HL-60/S4 (cell line): ENCODE measurements around the gene PLXNB1.
"Not testable (repeated sequence)": the region's sequence is repeated elsewhere in the genome, so short reads cannot be mapped to it uniquely, and the experiment has no call there.

ENCODE experiments used
- in situ Hi-C: fragments of 300-500 bp; cut with MboI; formaldehyde crosslinking; loops from 2 replicates; pipeline ENCODE4 v1.14.3; 2022; ENCODE audit warnings: low sequenced_read_pairs

The PLXNB1 gene

DNA sequence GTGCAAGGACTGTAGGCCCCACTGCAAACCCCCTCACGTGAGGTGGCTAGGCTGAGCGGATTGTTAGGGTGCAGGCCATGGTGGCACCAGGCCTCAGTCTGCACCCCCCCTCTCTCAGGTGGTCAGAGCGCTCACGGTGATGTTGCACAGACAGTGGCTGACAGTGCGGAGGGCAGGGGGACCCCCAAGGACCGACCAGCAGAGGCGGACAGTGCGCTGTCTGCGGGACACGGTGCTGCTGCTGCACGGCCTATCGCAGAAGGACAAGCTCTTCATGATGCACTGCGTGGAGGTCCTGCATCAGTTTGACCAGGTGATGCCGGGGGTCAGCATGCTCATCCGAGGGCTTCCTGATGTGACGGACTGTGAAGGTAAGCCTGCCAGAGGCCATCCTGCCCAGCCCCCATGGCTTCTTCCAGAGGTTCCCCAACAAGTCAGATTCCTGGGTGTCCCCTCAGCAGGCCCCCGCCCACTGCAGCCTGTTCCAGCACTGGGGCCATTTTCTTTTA, 34.9 kb upstream of the PLXNB1 start:
- in situ Hi-C loops = no loop called here

DNA sequence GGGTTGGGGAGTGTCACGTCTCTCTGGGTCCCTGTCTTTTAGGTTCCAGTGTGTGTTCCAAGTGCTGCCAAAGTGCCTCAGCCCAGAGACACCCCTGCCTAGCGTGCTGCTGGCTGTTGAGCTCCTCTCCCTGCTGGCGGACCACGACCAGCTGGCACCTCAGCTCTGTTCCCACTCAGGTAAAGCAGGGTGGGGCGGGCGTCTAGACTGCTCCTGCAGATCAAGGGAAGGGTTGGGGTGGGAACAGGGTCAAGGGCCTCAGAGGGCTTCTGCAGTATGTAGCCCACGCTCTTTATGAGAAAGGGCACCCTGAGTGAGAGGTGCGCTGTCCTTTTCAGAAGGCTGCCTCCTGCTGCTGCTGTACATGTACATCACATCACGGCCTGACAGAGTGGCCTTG, 33.8 kb upstream of the PLXNB1 start:
- in situ Hi-C loops = no loop called here

DNA sequence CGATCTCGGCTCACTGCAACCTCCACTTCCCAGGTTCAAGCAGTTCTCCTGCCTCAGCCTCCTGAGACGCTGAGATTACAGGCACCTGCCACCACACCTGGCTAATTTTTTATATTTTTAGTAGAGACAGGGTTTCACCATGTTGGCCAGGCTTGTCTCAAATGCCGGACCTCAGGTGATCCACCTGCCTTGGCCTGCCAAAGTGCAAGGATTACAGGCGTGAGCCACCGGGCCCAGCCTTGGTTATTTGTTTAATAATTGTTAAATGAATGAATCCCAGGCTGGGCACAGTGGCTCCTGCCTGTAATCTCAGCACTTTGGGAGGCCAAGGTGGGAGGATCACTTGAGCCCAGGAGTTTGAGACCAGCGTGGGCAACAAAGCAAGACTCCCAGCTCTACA, 31.9 kb upstream of the PLXNB1 start:
- in situ Hi-C loops = not testable (repeated sequence)

DNA sequence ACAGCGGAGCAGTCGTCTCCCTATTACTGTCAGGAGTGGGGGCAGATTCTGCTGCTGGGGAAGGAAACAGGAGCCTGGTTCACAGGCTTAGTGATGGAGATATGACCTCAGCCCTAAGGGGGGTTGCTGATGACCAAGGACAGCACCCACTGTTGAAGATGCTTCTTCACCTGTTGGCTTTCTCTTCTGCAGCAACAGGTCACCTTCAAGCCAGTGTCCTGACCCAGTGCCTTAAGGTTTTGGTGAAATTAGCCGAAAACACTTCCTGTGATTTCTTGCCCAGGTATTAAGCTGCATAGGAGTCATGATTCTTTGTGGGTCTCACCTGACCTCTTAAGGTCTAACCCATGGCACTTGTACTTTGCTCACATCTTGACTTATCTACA, 30.6 kb upstream of the PLXNB1 start:
- in situ Hi-C loops = no loop called here

DNA sequence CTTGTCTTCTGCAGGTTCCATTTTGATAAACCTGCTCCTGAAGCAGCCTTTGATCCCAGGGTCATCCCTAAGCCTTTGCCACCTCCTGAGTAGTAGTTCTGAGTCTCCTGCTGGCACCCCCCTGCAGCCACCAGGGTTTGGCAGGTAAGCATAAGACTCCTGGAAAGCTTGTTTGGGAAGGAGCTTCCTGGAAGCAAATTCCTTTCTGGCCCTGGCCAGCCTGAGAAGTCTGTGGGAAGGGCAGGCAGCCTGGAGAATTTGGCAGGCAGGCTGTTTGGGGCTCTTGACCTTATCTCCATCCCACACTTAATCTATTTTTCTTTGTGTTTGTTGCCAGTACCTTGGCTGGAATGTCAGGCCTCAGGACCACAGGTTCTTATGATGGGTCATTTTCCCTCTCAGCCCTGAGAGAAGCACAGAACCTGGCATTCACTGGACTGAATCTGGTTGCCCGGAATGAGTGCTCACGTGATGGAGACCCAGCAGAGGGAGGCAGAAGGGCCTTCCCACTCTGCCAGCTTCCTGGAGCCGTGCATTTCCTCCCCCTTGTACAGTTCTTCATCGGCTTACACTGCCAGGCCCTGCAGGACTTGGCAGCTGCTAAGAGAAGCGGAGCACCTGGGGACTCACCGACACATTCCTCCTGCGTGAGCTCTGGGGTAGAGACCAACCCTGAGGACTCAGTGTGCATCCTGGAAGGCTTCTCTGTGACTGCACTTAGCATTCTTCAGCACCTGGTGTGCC, 30.1 kb upstream of the PLXNB1 start:
- in situ Hi-C loops = loop anchor here (10.0 kb wide), 1 partner anchor 95 kb away; the partner anchor contains the start of gene PFKFB4

DNA sequence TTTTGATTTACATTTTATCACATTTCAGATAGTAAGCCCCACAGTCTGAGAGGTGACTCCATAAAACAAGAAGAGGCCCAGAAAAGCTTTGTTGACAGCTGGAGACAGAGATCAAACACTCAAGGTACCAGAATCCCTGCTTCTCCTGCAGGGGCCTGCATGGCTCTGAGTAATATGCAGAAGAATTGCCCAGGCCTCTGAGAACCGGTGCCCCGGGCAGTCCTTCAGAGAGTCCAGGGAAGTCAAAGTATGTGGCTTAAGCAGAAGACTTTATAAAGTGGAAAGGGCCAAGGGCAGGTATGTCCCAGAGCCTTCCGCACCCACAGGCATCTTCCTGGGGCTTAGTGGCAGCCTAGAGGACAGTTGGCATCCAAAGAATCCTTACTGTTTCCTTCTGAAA, 29.4 kb upstream of the PLXNB1 start:
- in situ Hi-C loops = loop anchor here (10.0 kb wide), 1 partner anchor 95 kb away; the partner anchor contains the start of gene PFKFB4

DNA sequence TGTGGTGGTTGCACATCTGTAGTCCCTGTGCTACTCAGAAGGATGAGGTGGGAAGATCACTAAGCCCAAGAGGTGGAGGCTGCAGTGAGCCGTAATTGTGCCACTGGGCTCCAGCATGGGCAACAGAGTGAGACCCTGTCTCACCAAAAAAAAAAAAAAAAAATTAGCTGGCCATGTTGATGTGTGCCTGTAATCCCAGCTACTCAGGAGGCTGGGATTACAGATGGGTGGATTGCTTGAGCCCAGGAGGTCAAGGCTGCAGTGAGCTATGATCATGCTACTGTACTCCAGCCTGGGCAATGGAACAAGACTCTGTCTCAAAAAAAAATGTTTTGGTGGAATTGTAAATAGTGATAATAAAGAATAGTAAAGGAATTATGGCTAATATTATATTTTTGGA, 26.6 kb upstream of the PLXNB1 start:
- in situ Hi-C loops = loop anchor here (10.0 kb wide), 1 partner anchor 98 kb away; the partner anchor contains the start of gene PFKFB4

DNA sequence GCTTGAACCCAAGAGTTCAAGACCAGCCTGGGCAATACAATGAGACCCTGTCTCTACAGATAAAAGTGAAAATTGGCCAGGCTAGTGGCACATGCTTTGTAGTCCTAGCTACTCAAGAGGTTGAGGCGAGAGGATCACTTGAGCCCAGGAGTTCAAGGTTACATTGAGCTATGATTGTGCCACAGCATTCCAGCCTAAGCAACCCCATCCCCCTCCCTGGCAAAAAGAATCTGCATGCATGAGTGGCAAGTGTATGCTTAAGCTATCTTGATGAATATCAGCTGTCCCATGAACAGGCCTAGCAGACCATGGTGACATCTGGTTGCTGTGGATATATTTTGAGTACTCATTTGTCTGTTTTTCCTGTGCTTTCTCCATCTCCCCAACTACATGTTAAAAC, 21.4 kb upstream of the PLXNB1 start:
- in situ Hi-C loops = loop anchor here (10.0 kb wide), 1 partner anchor 104 kb away; the partner anchor contains the start of gene PFKFB4

DNA sequence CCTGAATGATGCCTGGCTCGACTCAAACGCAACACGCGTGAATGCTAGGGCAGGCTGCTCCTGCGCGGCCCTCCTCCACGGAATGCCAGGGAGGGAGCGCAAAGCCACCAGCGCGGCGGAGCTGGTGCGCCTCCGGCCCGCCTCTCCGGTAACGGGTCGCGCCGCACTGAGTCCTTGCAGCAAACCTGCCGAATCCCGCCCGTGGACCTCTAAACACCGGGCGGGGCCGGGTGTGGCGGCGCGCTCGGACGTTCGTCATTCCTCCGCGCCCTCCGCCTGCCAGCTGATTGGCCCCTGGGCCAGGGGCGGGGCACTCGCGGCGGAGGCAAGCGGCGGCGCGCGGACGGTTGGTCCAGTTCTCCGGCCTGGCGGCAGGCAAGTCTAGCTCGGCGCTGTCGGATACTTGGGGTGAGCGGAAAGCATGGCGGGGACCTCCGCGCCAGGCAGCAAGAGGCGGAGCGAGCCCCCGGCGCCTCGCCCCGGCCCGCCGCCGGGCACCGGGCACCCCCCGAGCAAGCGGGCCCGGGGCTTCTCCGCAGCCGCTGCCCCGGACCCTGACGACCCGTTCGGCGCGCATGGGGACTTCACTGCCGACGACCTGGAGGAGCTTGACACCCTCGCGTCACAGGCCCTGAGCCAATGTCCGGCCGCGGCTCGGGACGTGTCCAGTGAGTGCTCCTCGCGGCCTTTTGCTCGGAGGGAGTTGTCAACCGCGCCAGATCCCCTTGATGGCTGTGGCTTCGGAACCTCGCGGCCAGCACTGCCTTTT, 16.7 kb upstream of the PLXNB1 start, which contains the start of gene ATRIP:
TSS of gene ATRIP (plus strand) at position 313 of the 769 bp plus-strand sequence. CDS start at position 422, 109 bp downstream.
- in situ Hi-C loops = no loop called here

DNA sequence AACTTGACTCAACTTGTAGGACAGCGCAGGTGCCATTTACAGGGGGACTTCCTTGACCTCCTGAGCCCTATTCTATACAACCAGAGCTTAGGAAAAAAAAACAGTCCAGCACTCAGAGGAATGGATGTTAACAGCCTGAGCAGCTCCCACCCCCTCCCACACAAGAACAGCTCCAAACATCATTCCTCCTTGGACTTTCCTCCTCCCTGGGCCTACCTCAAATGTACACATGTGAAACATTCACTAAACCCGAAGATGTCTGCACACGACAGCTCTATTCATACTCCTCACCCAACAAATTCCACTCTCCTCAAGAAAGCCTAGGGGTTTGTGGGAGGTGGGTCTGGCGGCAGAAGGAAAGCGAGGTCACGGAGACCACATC, 16.1 kb upstream of the PLXNB1 start:
- in situ Hi-C loops = no loop called here

DNA sequence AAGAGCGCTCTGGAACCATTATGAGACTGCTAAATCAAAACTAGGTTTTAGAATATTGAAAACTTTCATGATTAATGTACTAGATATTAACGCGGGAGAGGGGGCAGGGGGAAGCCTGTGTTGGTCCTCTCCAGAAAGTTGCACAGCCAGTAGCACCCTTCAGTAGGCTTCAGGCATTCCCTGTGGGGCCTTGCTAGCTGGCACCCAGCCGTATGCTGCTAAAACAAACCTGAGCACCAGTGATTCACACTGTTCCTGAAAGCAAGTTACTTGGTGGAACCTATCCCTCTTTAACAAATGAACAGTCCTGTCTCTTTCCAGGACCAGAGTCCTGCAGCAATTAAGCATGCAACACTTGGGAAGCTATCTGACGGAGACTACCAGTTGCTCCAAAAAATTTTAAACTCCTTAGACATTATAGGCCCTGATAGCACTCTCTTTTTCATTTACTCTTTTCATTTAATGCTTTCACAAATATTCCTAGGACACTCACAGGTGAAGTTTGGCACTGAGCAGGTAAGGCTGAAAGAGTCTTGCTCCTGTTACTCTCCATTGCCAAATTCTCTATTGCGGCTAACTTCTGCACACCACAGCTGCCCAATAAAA, 15.5 kb upstream of the PLXNB1 start:
- in situ Hi-C loops = no loop called here

DNA sequence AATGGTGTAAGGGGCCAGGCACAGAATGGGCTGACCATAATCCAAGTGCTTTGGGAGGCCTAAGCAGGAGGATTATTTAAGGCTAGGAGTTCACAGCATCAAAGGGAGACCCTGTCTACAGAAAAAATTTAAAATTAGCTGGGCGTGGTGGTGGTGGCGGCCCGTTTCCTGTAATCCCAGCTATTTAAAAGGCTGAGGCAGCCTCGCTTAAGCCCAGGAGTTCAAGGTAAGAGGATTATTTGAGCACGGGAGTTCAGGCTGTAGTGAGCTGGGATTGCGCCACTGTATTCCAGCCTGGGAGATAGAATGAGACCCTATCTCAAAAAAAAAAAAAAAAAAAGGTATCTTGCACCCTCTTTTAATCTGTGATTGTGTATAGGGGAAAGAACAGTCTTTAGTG, 12.1 kb upstream of the PLXNB1 start:
- in situ Hi-C loops = no loop called here

DNA sequence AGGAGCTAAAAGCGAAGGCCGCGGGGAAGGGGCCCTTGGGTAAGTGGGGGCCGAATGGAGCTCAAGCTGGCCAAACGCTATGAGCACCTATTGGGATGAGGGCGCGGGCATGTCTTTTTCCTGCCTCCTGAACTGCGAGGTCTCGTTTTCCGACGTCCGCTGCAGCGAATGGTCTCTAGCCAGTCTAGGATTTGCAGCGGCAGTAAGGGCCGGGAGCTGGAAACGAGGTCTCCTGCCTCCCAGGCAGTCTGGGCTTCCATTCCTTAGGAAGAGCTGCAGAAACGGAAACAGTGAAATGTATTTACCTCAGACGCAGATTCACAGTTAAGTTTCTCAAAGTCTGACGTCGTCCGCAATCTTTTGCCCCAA, 10.7 kb upstream of the PLXNB1 start:
- in situ Hi-C loops = no loop called here

DNA sequence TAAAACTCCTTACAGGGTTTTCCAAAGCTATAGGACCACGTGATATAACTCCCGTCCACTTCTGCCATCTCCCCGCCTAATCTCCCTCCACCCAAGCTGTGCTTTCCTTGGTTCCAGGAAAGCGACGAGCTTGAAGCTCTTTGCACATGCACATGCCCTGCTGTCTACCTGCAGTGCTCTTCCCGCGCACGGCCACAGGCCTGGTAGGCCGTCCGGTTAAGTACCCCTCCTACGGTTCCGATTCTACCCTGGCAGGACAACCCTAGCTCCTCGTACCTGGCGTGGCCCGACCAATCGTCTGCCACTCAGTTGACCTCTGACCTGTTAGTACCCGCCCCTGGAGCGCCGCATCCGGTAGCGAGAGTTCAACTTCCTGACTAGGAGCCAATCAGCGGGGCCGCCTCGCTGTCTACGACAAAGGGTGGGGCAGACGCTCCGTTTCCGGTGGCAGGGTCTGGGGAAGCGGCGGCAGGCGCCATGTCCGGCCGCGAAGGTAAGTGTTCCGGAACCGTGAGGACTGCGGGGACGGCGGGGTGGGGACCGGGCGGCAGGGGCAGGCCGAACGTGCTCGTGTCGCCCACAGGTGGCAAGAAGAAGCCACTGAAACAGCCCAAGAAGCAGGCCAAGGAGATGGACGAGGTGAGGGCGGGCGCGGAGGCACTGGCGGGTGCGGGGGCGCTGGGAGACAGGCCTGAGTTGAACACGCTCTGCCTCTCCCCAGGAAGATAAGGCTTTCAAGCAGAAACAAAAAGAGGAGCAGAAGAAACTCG, 10.1 kb upstream of the PLXNB1 start, which contains the start of the genes CCDC51 and TMA7:
TSS of gene CCDC51 (minus strand) at position 300 of the 770 bp plus-strand sequence. CDS start 4,991 bp downstream, outside the sequence.
TSS of gene TMA7 (plus strand) at position 438 of the 770 bp plus-strand sequence. CDS start at position 478, 40 bp downstream.
- in situ Hi-C loops = loop anchor here (10.0 kb wide), 1 partner anchor 165 kb away; no protein-coding TSS in a partner anchor

DNA sequence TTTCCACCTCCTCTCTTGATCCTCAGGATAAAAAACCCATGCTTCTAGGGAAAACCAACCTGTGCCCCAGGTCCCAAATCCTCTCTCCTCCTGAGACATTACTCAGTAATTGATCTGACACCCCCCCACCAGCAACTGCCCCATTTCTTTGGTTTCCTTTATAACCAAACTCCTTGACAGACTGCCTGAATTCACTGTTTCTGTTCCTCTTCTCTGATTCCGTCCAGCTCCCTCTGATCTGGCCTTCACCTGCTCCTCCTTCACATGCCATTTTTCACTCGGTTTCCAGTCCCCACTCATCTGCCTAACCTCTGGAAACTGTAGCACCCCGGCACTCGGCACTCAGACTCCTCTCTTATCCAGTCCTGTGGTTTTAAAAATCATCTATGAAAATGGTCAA, 7.9 kb upstream of the PLXNB1 start:
- in situ Hi-C loops = loop anchor here (10.0 kb wide), 1 partner anchor 163 kb away; no protein-coding TSS in a partner anchor

DNA sequence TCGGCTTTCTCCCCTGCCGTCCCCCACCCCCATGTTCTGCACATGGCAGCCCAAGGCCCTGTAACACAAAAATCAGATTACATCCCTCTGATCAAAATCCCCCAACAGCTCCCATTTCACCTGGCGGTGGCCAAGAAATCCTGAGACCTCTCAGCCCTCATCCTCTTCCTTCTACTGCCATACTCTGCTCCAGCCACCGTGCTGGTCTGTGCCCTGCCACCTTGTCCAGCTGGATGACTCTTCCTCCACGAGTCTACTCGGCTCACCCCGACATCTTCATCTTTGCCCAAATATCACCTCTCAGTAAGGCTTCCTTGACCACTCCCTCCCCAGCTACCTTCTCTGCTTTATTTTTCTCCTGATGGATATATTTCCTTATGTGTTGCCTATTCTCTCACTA, 7.0 kb upstream of the PLXNB1 start:
- in situ Hi-C loops = loop anchor here (10.0 kb wide), 1 partner anchor 162 kb away; no protein-coding TSS in a partner anchor

DNA sequence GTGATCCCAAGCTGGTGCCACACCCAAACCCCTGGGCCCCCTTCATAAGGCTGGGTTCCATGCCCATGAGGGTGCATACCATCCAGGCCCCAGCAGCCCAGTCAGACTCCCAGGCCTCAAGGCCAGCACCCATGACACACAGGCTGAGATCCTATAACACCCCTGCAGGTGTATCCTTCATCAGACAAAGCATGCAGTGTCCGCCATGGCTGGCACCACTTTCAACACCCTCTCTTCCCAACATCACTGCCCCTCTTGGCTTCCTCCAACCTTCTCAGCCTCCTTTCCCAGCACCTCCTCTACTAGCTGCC, 6.5 kb upstream of the PLXNB1 start:
- in situ Hi-C loops = loop anchor here (10.0 kb wide), 1 partner anchor 162 kb away; no protein-coding TSS in a partner anchor

DNA sequence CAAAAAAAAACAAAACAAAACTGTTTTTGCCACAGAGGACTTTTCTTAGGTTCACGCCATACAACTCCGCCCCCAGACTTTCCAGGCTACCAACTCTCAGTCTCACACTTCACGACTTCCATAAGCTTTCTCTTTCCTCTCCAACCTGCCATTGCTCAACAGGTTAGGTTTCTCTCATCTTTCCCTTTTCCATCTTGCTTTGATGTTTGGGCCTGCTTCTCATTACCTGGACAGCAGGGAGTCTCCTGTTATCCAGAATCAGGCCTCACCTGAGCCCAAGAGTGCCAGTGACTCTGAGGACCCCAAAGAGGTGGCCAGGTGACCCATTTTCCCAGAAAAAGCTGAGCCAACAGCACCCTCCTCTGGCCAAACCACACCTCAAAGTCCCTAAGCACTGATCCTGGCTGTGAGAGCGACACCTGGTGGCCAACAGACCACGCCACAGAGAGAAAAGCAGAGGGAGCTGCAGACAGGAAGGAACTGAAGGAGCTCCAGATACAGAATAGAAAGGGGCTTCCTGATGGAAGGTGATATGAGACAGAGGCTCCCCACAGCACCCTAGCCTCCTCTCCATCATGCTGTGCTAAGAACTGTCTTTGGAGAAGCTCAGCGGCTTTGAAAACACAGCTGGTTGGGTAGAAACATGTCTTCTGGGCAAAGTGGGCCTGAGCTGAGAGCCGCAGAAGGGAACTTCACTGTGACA, 6.0 kb upstream of the PLXNB1 start:
- in situ Hi-C loops = loop anchor here (10.0 kb wide), 1 partner anchor 161 kb away; no protein-coding TSS in a partner anchor

DNA sequence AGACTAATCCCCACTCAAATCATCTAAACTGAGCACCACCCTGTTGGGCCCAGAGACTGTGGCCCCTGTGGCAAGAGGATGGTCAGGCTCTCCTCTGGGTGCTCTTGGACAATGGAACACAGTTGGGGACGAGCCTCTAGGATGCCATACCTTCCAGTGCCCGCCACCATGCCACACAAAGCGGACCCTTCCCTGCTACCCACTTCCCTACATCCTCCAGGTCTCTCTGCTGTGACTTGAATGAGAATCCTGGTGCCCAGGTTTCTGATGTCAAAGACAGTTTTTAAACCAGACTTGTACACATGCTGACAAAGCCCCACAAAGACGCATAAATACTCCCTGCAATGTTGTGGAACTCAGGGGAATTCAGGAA, 5.3 kb upstream of the PLXNB1 start:
- in situ Hi-C loops = loop anchor here (10.0 kb wide), 1 partner anchor 160 kb away; no protein-coding TSS in a partner anchor
